ENCODE data around the gene OSTN. TPM values are rescaled to one million over a fixed set of nuclear protein-coding genes. Genes with fewer than 3 reads are reported as not detected.

OSTN gene
- total RNA-seq, 1 experiment from 2014 or later, result not detected

DNA sequence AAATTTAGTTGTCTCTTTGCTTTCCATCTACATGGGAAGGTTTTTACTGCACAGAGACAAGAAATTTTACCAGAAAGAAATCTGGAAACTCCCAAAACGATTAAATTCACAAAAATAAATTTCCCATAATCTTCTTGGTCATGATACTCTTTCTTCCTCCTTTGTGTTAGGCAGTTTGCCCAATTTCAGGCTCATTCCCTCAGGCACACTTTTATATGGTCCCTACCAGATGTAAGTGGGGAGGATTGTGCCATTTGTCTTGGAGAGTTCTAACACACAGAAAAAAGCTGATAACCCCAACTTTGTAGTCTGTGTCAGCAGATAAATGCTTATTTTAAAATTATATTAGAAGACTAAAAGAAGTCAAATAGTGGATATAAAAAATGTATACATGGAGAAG lies 81.1 kb downstream of the OSTN start:
- POLR2A ChIA-PET, result no interaction called here
- no TSS peak for BruUV-seq (replicated peaks)

DNA sequence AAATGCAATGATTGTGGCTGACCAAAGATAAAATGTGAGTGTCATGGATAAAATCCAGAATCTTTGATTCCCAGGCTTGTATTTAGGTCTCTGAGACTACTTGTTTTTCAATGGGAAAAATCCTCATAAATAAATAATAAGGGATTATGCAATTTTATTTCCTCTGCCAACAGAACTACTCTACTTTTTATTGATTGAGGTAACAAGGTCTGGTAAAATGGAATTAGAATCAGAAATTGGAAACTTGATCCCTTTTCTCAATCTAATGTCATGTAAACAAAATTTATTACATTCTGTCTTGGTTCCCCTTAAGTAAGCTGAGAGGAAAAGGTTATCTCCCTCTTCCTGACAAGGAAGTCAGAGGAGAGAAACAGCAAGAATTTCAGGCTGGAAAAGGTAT lies 81.8 kb downstream of the OSTN start:
- POLR2A ChIA-PET, result no interaction called here
- H3K27me3 ChIP-seq (ENCODE audit: control insufficient read depth, insufficient read depth, low read length), result no peaks in the 10 kb centered on the region
- in situ Hi-C loops (cut with HindIII; ENCODE audit: low pct_unique_long_range_greater_than_20kb, low sequenced_read_pairs), result no loop called here
- H3K36me3 ChIP-seq (ENCODE audit: control insufficient read depth, insufficient read depth, low read length), result no peaks in the 10 kb centered on the region; the same call in 1 of the 2 replicates
- CTCF ChIA-PET, result no interaction called here
- no peaks in the 10 kb centered on the region for H3K4me1 ChIP-seq (ENCODE audit: control insufficient read depth, insufficient read depth, low read length)
- no peak overlapping the region for H3K4me3 ChIP-seq (ENCODE audit: low read depth in 2 of 2, low read length in 2 of 2)
- TF ChIP-seq POLR2AphosphoS5 (IDR thresholded peaks at IDR 0.05; ENCODE audit: low read depth, low read length) (no peak), TCF7L2 (IDR thresholded peaks at IDR 0.05; ENCODE audit: low read depth, low read length) (no peak), REST (IDR thresholded peaks at IDR 0.05; ENCODE audit: insufficient read depth in 1 of 2, low read depth in 2 of 2, low read length in 1 of 2) (no peak), SIN3A (IDR thresholded peaks at IDR 0.05; ENCODE audit: borderline replicate concordance, insufficient read depth, low read depth, low read length) (no peak)
- TF ChIP-seq, protein P1, sequence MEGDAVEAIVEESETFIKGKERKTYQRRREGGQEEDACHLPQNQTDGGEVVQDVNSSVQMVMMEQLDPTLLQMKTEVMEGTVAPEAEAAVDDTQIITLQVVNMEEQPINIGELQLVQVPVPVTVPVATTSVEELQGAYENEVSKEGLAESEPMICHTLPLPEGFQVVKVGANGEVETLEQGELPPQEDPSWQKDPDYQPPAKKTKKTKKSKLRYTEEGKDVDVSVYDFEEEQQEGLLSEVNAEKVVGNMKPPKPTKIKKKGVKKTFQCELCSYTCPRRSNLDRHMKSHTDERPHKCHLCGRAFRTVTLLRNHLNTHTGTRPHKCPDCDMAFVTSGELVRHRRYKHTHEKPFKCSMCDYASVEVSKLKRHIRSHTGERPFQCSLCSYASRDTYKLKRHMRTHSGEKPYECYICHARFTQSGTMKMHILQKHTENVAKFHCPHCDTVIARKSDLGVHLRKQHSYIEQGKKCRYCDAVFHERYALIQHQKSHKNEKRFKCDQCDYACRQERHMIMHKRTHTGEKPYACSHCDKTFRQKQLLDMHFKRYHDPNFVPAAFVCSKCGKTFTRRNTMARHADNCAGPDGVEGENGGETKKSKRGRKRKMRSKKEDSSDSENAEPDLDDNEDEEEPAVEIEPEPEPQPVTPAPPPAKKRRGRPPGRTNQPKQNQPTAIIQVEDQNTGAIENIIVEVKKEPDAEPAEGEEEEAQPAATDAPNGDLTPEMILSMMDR (IDR thresholded peaks at IDR 0.05), result no peak
- BruUV-seq (replicated peaks), result no TSS peak
- H3K27ac ChIP-seq (ENCODE audit: low read length), result no peak overlapping the region
- intact Hi-C loops (cut with micrococcal nuclease; ENCODE audit: unreplicated experiment), result no loop called here
- no peak for ATAC-seq
- H3K9me3 ChIP-seq (ENCODE audit: control insufficient read depth, insufficient read depth, low read depth, low read length), result no peaks in the 10 kb centered on the region
- no peak for DNase-seq (ENCODE audit: low read depth, low spot score)

More for the DNA sequence above, 81.1 kb downstream of the OSTN start:
- H3K27me3 ChIP-seq (ENCODE audit: control insufficient read depth, insufficient read depth, low read length), result no peaks in the 10 kb centered on the region
- no peak for TF ChIP-seq POLR2AphosphoS5 (IDR thresholded peaks at IDR 0.05; ENCODE audit: low read depth, low read length)
- no peak for TF ChIP-seq SIN3A (IDR thresholded peaks at IDR 0.05; ENCODE audit: borderline replicate concordance, insufficient read depth, low read depth, low read length)
- no peak for TF ChIP-seq TCF7L2 (IDR thresholded peaks at IDR 0.05; ENCODE audit: low read depth, low read length)
- TF ChIP-seq REST (IDR thresholded peaks at IDR 0.05; ENCODE audit: insufficient read depth in 1 of 2, low read depth in 2 of 2, low read length in 1 of 2), result no peak
- TF ChIP-seq, protein P1 (IDR thresholded peaks at IDR 0.05), result no peak
- H3K9me3 ChIP-seq (ENCODE audit: control insufficient read depth, insufficient read depth, low read depth, low read length), result no peaks in the 10 kb centered on the region
- no peaks in the 10 kb centered on the region for H3K4me1 ChIP-seq (ENCODE audit: control insufficient read depth, insufficient read depth, low read length)
- no peaks in the 10 kb centered on the region; the same call in 1 of the 2 replicates for H3K36me3 ChIP-seq (ENCODE audit: control insufficient read depth, insufficient read depth, low read length)
- CTCF ChIA-PET, result interaction anchor here (0.5 kb wide), 1 partner anchor 35 kb away, joined by 9 read pairs; no protein-coding TSS in a partner anchor
- H3K27ac ChIP-seq (ENCODE audit: low read length), result no peak overlapping the region
- in situ Hi-C loops (cut with HindIII; ENCODE audit: low pct_unique_long_range_greater_than_20kb, low sequenced_read_pairs) (no loop called here), intact Hi-C loops (cut with micrococcal nuclease; ENCODE audit: unreplicated experiment) (no loop called here)
- DNase-seq (ENCODE audit: low read depth, low spot score) (no peak), ATAC-seq (no peak)
- H3K4me3 ChIP-seq (ENCODE audit: low read depth in 2 of 2, low read length in 2 of 2), result no peak overlapping the region
